ENCODE results near the gene WWOX. TPM values are rescaled to one million over a fixed set of nuclear protein-coding genes. Genes with fewer than 3 reads are reported as not detected.
A peak's percentile ranks its signal among the peaks of the same experiment; 100 is the strongest.

The WWOX gene
- total RNA-seq, 1 experiment from 2014 or later: 28.3 TPM

DNA sequence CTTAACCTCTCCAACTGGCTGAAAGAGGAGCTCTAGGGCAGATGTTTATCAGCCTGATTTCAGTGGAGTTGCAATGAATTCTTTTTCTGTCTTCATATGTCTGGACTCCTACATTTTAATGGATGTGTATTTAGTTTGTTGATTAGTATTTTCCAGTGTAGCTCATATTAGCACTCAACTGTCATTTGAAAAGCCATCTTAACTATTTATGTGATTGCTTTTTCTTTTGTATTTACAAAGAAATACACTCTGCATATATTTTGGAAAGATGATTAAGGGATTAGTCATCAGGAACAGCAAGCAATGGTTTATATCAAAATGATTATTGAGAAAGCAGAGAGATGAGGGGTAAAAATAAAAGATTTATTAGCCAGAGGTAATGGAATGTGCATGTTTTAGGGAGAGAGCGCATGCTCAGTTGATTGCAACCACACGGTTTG, 71.1 kb downstream of the WWOX start:
- Histone ChIP-seq H3K9me3 (ENCODE audit: low read length) (no peaks in the 10 kb centered on the region), H3K4me1 (ENCODE audit: insufficient read depth, low read length) (peaks cover 9% of the 10 kb centered on the region), H3K4me3 (ENCODE audit: low read length) (no peak overlapping the region), H3K27me3 (ENCODE audit: low read length) (no peaks in the 10 kb centered on the region), H3K27ac (ENCODE audit: low read length) (no peak overlapping the region), H2AFZ (ENCODE audit: low read length) (no peak overlapping the region), H3K9me2 (replicated peaks; ENCODE audit: low read length) (no peaks in the 10 kb centered on the region), H3K9ac (ENCODE audit: low read length) (no peak overlapping the region), H3K4me2 (ENCODE audit: low read length) (no peak overlapping the region), H3K79me2 (ENCODE audit: low read length) (no peaks in the 10 kb centered on the region), H4K20me1 (ENCODE audit: low read length) (no peaks in the 10 kb centered on the region), H3K36me3 (ENCODE audit: low read depth, low read length) (no peaks in the 10 kb centered on the region), H3F3A (ENCODE audit: low read length, unreplicated experiment) (no peaks in the 10 kb centered on the region)
- CTCF ChIA-PET: no interaction called here
- BruUV-seq (replicated peaks): no TSS peak
- POLR2A ChIA-PET (ENCODE audit: unreplicated experiment): no interaction called here
- TF ChIP-seq CTCF (conservative IDR thresholded peaks at IDR 0.05; ENCODE audit: low read depth, low read length): no peak
- TF ChIP-seq EZH2 (IDR thresholded peaks at IDR 0.05; ENCODE audit: low read length, unreplicated experiment): no peak
- TF ChIP-seq EZH2phosphoT487 (IDR thresholded peaks at IDR 0.05; ENCODE audit: borderline replicate concordance, low read length): no peak
- peak; percentile 40 for DNase-seq
- intact Hi-C loops (cut with micrococcal nuclease): no loop called here
- peak; percentile 40 for ATAC-seq

DNA sequence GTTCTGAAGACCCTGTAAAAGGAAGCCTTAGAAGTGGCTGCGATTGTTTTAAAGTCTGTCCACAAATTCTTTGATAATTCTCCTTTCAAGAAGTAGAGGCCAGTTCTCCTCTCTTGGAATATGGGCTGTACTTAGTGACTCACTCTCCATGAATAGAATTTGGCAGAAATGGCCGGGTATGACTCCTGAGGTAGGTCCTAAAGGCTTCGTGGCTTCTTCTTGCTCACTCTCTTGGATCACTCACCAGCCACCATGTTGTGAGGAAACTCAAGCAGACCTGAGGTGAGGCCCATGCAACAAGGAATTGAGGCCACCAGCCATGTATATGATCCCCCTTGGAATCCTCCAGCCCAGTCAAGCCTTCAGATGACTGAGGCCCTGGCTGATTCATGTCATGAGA, 75.8 kb downstream of the WWOX start:
- Histone ChIP-seq H3K4me3 (ENCODE audit: low read length) (no peak overlapping the region), H3K27me3 (ENCODE audit: low read length) (no peaks in the 10 kb centered on the region), H3K9me3 (ENCODE audit: low read length) (no peaks in the 10 kb centered on the region), H3K27ac (ENCODE audit: low read length) (no peak overlapping the region), H3K4me2 (ENCODE audit: low read length) (no peak overlapping the region), H3K9me2 (replicated peaks; ENCODE audit: low read length) (no peaks in the 10 kb centered on the region), H3K36me3 (ENCODE audit: low read depth, low read length) (no peaks in the 10 kb centered on the region), H2AFZ (ENCODE audit: low read length) (no peak overlapping the region), H3F3A (ENCODE audit: low read length, unreplicated experiment) (no peaks in the 10 kb centered on the region), H3K79me2 (ENCODE audit: low read length) (no peaks in the 10 kb centered on the region), H3K9ac (ENCODE audit: low read length) (no peak overlapping the region), H4K20me1 (ENCODE audit: low read length) (no peaks in the 10 kb centered on the region), H3K4me1 (ENCODE audit: insufficient read depth, low read length) (peaks cover 13% of the 10 kb centered on the region)
- ATAC-seq (no peak), DNase-seq (peak; percentile 25)
- intact Hi-C loops (cut with micrococcal nuclease): no loop called here
- ChIA-PET CTCF (no interaction called here), POLR2A (ENCODE audit: unreplicated experiment) (no interaction called here)
- TF ChIP-seq EZH2phosphoT487 (IDR thresholded peaks at IDR 0.05; ENCODE audit: borderline replicate concordance, low read length): no peak
- no peak for TF ChIP-seq CTCF (conservative IDR thresholded peaks at IDR 0.05; ENCODE audit: low read depth, low read length)
- BruUV-seq (replicated peaks): no TSS peak

GRCh38 chr16:78176435-78176834, 77.0 kb downstream of the WWOX start:
- Histone ChIP-seq H3K4me1 (ENCODE audit: insufficient read depth, low read length) (peaks cover 5% of the 10 kb centered on the region; the same call in 1 of the 2 replicates), H3K36me3 (ENCODE audit: low read depth, low read length) (no peaks in the 10 kb centered on the region), H3F3A (ENCODE audit: low read length, unreplicated experiment) (no peaks in the 10 kb centered on the region), H4K20me1 (ENCODE audit: low read length) (no peaks in the 10 kb centered on the region), H3K9me2 (replicated peaks; ENCODE audit: low read length) (no peaks in the 10 kb centered on the region), H3K27me3 (ENCODE audit: low read length) (no peaks in the 10 kb centered on the region), H3K79me2 (ENCODE audit: low read length) (no peaks in the 10 kb centered on the region), H3K4me2 (ENCODE audit: low read length) (no peak overlapping the region), H3K9ac (ENCODE audit: low read length) (no peak overlapping the region), H2AFZ (ENCODE audit: low read length) (no peak overlapping the region), H3K4me3 (ENCODE audit: low read length) (no peak overlapping the region), H3K27ac (ENCODE audit: low read length) (no peak overlapping the region), H3K9me3 (ENCODE audit: low read length) (no peaks in the 10 kb centered on the region)
- POLR2A ChIA-PET (ENCODE audit: unreplicated experiment): no interaction called here
- no TSS peak for BruUV-seq (replicated peaks)
- TF ChIP-seq EZH2 (IDR thresholded peaks at IDR 0.05; ENCODE audit: low read length, unreplicated experiment): no peak
- no peak for TF ChIP-seq CTCF (conservative IDR thresholded peaks at IDR 0.05; ENCODE audit: low read depth, low read length)
- TF ChIP-seq EZH2phosphoT487 (IDR thresholded peaks at IDR 0.05; ENCODE audit: borderline replicate concordance, low read length): no peak
- CTCF ChIA-PET: no interaction called here
- DNase-seq: no peak
- no peak for ATAC-seq
- intact Hi-C loops (cut with micrococcal nuclease): no loop called here
